ENCODE measurements around the gene EIPR1. TPM values are rescaled to one million over a fixed set of nuclear protein-coding genes. Genes with fewer than 3 reads are reported as not detected.

EIPR1 gene
- total RNA-seq, 1 experiment from 2014 or later = 27.8 TPM

GRCh38 chr2:3303583-3304406, 73.8 kb downstream of the EIPR1 start:
- Histone ChIP-seq H4K5ac (ENCODE audit: insufficient read length, low read depth, low read length) (no peak overlapping the region), H3K9ac (ENCODE audit: extremely low read depth, insufficient read length, low read length) (no peak overlapping the region), H3K14ac (ENCODE audit: insufficient read depth, low read length) (peak overlapping the region; percentile 67; the same call in 1 of the 2 replicates), H4K8ac (replicated peaks; ENCODE audit: insufficient read length, low read depth, low read length) (no peak overlapping the region), H2BK15ac (ENCODE audit: low read depth, low read length) (no peak overlapping the region), H3K79me1 (ENCODE audit: insufficient read depth, low read depth, low read length, poor library complexity, severe bottlenecking) (no peaks in the 10 kb centered on the region), H3K18ac (ENCODE audit: insufficient read length, low read depth, low read length) (peak overlapping the region; percentile 47), H2BK12ac (ENCODE audit: insufficient read length, low read depth, low read length) (no peak overlapping the region), H2BK120ac (ENCODE audit: low read depth, low read length, poor library complexity, severe bottlenecking) (no peak overlapping the region), H2AK5ac (ENCODE audit: insufficient read length, low read length) (no peak overlapping the region), H3K23me2 (ENCODE audit: insufficient read length, low read depth, low read length, poor library complexity, severe bottlenecking) (no peaks in the 10 kb centered on the region), H3K79me2 (ENCODE audit: insufficient read depth, low read length) (0 out of 2 replicates have a peak, but pooled peaks cover 2% of the 10 kb centered on the region), H3K27ac (ENCODE audit: insufficient read length, low read depth, low read length) (no peak overlapping the region), H3K4me2 (ENCODE audit: insufficient read depth, insufficient read length, low read length) (no peak overlapping the region), H3K9me3 (ENCODE audit: control insufficient read depth, low read depth, low read length) (no peaks in the 10 kb centered on the region), H3K4me1 (ENCODE audit: insufficient read depth, low read length) (peaks cover 2% of the 10 kb centered on the region; the same call in 1 of the 2 replicates), H2BK20ac (ENCODE audit: low read depth, low read length, poor library complexity, severe bottlenecking) (no peak overlapping the region), H4K20me1 (ENCODE audit: control insufficient read depth, insufficient read depth, insufficient read length) (no peaks in the 10 kb centered on the region), H4K91ac (ENCODE audit: insufficient read length, low read depth, low read length) (no peak overlapping the region), H3K23ac (ENCODE audit: insufficient read length, low read depth, low read length) (no peak overlapping the region), H2BK5ac (ENCODE audit: insufficient read length, low read length) (no peak overlapping the region), H2AFZ (ENCODE audit: low read length) (no peak overlapping the region), H3T11ph (ENCODE audit: low read length) (no peak overlapping the region), H3K4ac (ENCODE audit: low read depth, low read length) (no peak overlapping the region), H3K56ac (ENCODE audit: insufficient read length, low read depth, low read length) (no peak overlapping the region), H3K27me3 (ENCODE audit: insufficient read depth, low read length) (no peaks in the 10 kb centered on the region)
- peak; percentile 89 for DNase-seq
- H3K27me3 Mint-ChIP-seq (ENCODE audit: low read depth) = peaks cover 1% of the 10 kb centered on the region
- H3K27ac Mint-ChIP-seq = peak overlapping the region in 2 of 3 experiments; percentile 78 to 95; a peak in 4 of 7 replicates
- WGBS (ENCODE audit: extremely low coverage, insufficient read length, low lambda C conversion rate) = no CpG with 5 or more reads among the region's 34 CpGs
- no peaks in the 10 kb centered on the region; a peak in 1 of 5 replicates for H3K9me3 Mint-ChIP-seq
- peaks cover 3 to 13% (median 4%) of the 10 kb centered on the region in 3 experiments for H3K36me3 Mint-ChIP-seq (ENCODE audit: insufficient read depth in 1 of 3, low read depth in 3 of 3)
- H3K4me3 Mint-ChIP-seq = peak overlapping the region; percentile 11 to 38; a peak in 2 of 5 replicates
- TF ChIP-seq, protein P1, sequence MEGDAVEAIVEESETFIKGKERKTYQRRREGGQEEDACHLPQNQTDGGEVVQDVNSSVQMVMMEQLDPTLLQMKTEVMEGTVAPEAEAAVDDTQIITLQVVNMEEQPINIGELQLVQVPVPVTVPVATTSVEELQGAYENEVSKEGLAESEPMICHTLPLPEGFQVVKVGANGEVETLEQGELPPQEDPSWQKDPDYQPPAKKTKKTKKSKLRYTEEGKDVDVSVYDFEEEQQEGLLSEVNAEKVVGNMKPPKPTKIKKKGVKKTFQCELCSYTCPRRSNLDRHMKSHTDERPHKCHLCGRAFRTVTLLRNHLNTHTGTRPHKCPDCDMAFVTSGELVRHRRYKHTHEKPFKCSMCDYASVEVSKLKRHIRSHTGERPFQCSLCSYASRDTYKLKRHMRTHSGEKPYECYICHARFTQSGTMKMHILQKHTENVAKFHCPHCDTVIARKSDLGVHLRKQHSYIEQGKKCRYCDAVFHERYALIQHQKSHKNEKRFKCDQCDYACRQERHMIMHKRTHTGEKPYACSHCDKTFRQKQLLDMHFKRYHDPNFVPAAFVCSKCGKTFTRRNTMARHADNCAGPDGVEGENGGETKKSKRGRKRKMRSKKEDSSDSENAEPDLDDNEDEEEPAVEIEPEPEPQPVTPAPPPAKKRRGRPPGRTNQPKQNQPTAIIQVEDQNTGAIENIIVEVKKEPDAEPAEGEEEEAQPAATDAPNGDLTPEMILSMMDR (conservative IDR thresholded peaks at IDR 0.05) = peak; percentile 95
- H3K4me1 Mint-ChIP-seq = peaks cover 35 to 46% of the 10 kb centered on the region in 2 experiments
